ENCODE data around the gene BRF1.

- TF ChIP-seq CTCF (IDR thresholded peaks at IDR 0.05) (no peak), POLR2A (IDR thresholded peaks at IDR 0.05) (no peak)
Measured at GRCh38 chr14:105216490-105217247, 84.1 kb downstream of the BRF1 start.

Measured in thyroid gland (tissue), 4 donors.